ENCODE data around the gene BRAF. TPM values are rescaled to one million over a fixed set of nuclear protein-coding genes. Genes with fewer than 3 reads are reported as not detected.

Gene BRAF
- polyA plus RNA-seq, 1 donor (not counting 4 experiments of a cell fraction or from before 2014, with no cell fraction given): 12.4 TPM

- TF ChIP-seq CTCF (optimal IDR thresholded peaks at IDR 0.05 in 1 of 3, IDR thresholded peaks at IDR 0.05 in 1 of 3, conservative IDR thresholded peaks at IDR 0.05 in 1 of 3; ENCODE audit: extremely low read depth in 1 of 3, insufficient read depth in 2 of 3, low read length in 3 of 3): no peak
- H2AFZ ChIP-seq (ENCODE audit: control insufficient read depth, low read length): no peak overlapping the region
- H3K27me3 ChIP-seq (ENCODE audit: control insufficient read depth, extremely low read depth, insufficient read depth, low read length): no peaks in the 10 kb centered on the region
- FAIRE-seq (no peak), DNase-seq (ENCODE audit: low read depth, low spot score) (no peak)
- no peaks in the 10 kb centered on the region for H3K36me3 ChIP-seq (ENCODE audit: control insufficient read depth in 2 of 2, extremely low read depth in 1 of 2, insufficient read depth in 2 of 2, low read length in 2 of 2)
- H4K20me1 ChIP-seq (ENCODE audit: control insufficient read depth, extremely low read depth, insufficient read depth, low read length): no peaks in the 10 kb centered on the region
- H3K4me3 ChIP-seq (ENCODE audit: control insufficient read depth in 2 of 3, extremely low read depth in 1 of 3, insufficient read depth in 2 of 3, low read depth in 1 of 3, low read length in 3 of 3): no peak overlapping the region
- H3K9me1 ChIP-seq (ENCODE audit: control insufficient read depth, extremely low read depth, insufficient read depth, low read length): no peaks in the 10 kb centered on the region
- no peak overlapping the region for H3K27ac ChIP-seq (ENCODE audit: control insufficient read depth, insufficient read depth, low read length)
- H3K4me2 ChIP-seq (ENCODE audit: control insufficient read depth, extremely low read depth, insufficient read depth, low read depth, low read length): no peak overlapping the region
- dilution Hi-C loops (cut with MboI; ENCODE audit: extremely low pct_ligation_motif_present, low sequenced_read_pairs): no loop called here
- no peaks in the 10 kb centered on the region for H3K79me2 ChIP-seq (ENCODE audit: control insufficient read depth, insufficient read depth, low read length)
- H3K9ac ChIP-seq (ENCODE audit: control insufficient read depth, extremely low read depth, insufficient read depth, low read length): no peak overlapping the region
- H3K4me1 ChIP-seq (ENCODE audit: control insufficient read depth, extremely low read depth, insufficient read depth, low read length): no peaks in the 10 kb centered on the region
- H3K9me3 ChIP-seq (ENCODE audit: control insufficient read depth, low read depth, low read length): no peaks in the 10 kb centered on the region
Measured at GRCh38 chr7:140841166-140841715, 83.5 kb downstream of the BRAF start.

GRCh38 chr7:140831724-140832123, 93.0 kb downstream of the BRAF start:
- no peak for TF ChIP-seq CTCF (optimal IDR thresholded peaks at IDR 0.05 in 1 of 3, IDR thresholded peaks at IDR 0.05 in 1 of 3, conservative IDR thresholded peaks at IDR 0.05 in 1 of 3; ENCODE audit: extremely low read depth in 1 of 3, insufficient read depth in 2 of 3, low read length in 3 of 3)
- no peak for TF ChIP-seq EZH2 (IDR thresholded peaks at IDR 0.05; ENCODE audit: low read length)
- FAIRE-seq: no peak
- dilution Hi-C loops (cut with MboI; ENCODE audit: extremely low pct_ligation_motif_present, low sequenced_read_pairs): no loop called here

More at GRCh38 chr7:140831724-140832123, 93.0 kb downstream of the BRAF start:
- H3K4me1 ChIP-seq (ENCODE audit: control insufficient read depth, extremely low read depth, insufficient read depth, low read length): no peaks in the 10 kb centered on the region
- H3K9me3 ChIP-seq (ENCODE audit: control insufficient read depth, low read depth, low read length): no peaks in the 10 kb centered on the region
- no peaks in the 10 kb centered on the region for H3K36me3 ChIP-seq (ENCODE audit: control insufficient read depth in 2 of 2, extremely low read depth in 1 of 2, insufficient read depth in 2 of 2, low read length in 2 of 2)
- H3K27ac ChIP-seq (ENCODE audit: control insufficient read depth, insufficient read depth, low read length): no peak overlapping the region
- H3K4me3 ChIP-seq (ENCODE audit: control insufficient read depth in 2 of 3, extremely low read depth in 1 of 3, insufficient read depth in 2 of 3, low read depth in 1 of 3, low read length in 3 of 3): no peak overlapping the region
- no peaks in the 10 kb centered on the region for H3K27me3 ChIP-seq (ENCODE audit: control insufficient read depth, extremely low read depth, insufficient read depth, low read length)
- no peak overlapping the region for H3K9ac ChIP-seq (ENCODE audit: control insufficient read depth, extremely low read depth, insufficient read depth, low read length)
- no peak for DNase-seq (ENCODE audit: low read depth, low spot score)
- no peaks in the 10 kb centered on the region for H3K9me1 ChIP-seq (ENCODE audit: control insufficient read depth, extremely low read depth, insufficient read depth, low read length)
- no peaks in the 10 kb centered on the region for H4K20me1 ChIP-seq (ENCODE audit: control insufficient read depth, extremely low read depth, insufficient read depth, low read length)
- no peak overlapping the region for H3K4me2 ChIP-seq (ENCODE audit: control insufficient read depth, extremely low read depth, insufficient read depth, low read depth, low read length)
- no peaks in the 10 kb centered on the region for H3K79me2 ChIP-seq (ENCODE audit: control insufficient read depth, insufficient read depth, low read length)
- H2AFZ ChIP-seq (ENCODE audit: control insufficient read depth, low read length): no peak overlapping the region
